Mucosa of gallbladder (tissue), 1 donor: ENCODE data around the gene PLA2G3. TPM values are rescaled to one million over a fixed set of nuclear protein-coding genes. Genes with fewer than 3 reads are reported as not detected.

Experiments used
- DNase-seq: peaks from one replicate; pipeline ENCODE4 v3.0.0-alpha.2; 2020; ENCODE audit warnings: low spot score
- total RNA-seq: library from RNA; stranded (reverse); gene quantifications from one replicate; pipeline ENCODE4 v1.2.1, GENCODE V29; 2021
- donor health status: DM: no; HTN: no; CAD: no.

Gene PLA2G3
- total RNA-seq, 1 donor from 2014 or later, result 0.78 TPM

DNA sequence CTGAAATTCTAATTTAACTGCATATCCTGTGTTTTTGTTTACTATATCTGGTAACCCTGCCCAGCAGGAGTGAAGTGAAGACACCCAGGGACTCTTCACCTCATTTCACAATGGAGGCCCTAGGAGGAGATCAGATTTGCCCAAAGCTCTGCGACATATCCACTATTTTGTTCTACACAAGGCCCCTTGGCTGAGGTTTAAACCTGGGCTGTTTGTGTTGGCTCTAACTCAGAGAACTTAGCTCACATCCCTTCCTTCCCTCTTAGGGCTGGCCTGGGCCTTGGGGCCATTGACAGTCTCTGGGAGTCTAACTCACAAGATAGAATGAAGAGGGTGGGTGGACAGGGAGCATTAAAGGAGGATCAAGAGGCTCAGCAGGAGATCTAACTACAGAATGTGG is 8.2 kb upstream of the PLA2G3 start:
- no peak for DNase-seq

DNA sequence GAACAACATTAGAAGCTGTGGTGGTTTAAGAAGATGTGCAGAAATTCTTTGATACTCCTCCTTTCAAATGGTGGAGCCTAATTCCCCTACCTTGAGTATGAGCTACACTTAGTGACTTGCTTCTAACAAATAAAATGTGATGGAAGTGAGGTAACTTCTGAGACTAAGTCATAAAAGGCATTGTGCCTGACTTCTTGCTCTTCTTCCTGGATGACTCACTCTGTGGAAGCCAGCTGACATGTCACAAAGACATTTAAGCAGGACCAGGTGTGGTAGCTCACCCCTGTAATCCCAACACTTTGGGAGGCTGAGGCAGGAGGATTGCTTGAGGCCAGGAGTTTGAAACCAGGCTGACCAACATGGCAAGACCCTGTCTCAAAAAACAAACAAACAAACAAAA is 3.9 kb upstream of the PLA2G3 start:
- DNase-seq, result no peak

DNA sequence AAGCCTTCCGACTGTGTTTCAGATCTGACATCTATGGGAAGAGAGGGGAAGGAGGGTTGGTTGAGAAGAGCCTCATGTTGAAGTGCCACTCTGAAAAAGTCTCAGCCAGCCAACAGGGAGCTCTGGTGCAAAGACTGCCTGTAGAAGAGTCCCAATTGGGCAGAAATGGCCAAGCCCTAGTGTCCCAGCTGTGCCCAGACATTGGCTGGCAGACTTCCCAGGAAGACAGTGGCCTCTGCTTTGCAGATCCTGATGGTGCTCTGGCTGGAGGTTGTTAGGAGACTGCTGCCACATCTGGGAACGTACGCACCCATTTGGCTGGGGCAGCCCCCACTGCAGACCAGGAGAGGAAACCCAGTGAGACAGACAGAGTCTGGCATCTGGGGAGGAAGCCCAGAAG is 3.2 kb upstream of the PLA2G3 start:
- no peak for DNase-seq

DNA sequence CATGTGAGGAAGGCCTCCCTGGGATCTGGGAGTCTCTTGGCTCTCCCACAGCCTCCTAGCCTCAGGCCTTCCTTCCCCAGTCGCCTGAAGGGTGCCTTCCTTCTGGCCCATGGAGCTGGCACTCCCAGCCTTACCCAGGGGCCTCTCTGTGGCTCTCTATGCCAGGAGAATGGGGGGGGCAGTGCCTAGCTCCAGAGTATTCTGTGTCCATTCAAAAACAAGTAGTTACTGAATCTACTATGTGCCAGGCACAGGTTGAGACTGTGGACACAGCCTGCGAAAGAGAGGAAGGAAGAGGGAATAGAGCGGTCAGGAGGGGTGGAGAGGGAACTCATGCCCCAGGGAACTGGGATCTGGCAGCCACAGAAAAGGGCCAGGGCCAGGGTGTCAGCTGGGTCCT is 2.7 kb upstream of the PLA2G3 start:
- no peak for DNase-seq

DNA sequence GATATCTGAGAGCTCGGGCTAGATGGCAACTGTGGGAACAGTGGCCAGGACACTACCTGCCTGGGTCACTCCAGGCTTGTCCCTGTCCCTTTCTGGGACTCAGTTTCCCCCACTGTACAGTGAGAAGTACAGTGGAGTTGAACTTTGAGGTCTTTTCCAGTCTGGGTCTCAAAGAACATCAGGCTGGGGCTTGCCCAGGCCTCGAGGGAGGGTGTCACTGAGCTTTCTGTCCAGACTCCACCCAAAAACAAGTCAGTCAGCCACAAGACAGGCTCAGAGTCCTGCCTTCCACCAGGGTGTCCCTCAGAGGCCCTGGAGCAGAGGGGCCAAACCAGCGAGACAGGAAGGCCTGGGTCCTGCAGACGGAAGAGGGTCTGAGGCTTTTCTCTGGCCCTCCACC is 2.0 kb upstream of the PLA2G3 start:
- DNase-seq, result no peak

DNA sequence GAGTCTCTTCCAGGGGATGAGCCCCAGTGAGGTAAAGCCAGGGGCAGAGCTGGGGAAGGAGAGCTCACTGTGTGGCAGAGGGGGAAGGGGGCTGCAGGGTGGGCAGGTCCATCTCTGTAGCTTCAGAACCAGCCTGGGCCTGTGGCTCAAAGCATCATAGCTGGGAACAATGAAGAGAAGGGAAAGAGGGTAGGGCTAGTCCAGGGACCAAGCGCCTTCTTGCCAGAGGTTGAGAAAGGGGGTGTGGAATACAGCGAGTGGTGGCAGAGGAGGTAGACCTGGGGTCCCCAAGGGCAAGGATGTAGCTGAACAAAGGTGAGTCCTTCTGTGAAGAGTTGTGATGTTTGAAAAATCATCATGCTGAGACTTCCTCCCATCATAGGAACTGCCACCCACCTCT is 1.2 kb upstream of the PLA2G3 start:
- no peak for DNase-seq

DNA sequence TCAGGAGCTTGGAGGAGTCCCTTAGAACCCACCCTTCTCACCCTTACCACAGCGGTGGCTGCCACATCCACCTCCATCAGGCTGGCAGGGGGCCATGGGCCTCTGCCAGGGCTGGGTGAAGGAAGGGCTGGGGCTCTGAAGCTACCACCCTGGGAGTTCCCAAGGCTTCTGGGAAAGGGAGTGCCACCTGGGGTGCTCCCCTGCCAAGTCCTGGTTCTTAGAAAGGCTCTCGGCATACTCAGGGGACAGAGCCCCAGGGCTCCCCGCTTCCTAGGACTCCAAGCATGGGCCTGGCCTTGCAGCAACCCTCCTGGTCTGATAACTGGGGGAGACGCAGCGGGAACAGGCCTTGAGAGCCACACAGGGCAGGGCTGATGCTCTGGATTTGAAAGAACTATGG is 438 bp upstream of the PLA2G3 start:
- DNase-seq, result no peak

DNA sequence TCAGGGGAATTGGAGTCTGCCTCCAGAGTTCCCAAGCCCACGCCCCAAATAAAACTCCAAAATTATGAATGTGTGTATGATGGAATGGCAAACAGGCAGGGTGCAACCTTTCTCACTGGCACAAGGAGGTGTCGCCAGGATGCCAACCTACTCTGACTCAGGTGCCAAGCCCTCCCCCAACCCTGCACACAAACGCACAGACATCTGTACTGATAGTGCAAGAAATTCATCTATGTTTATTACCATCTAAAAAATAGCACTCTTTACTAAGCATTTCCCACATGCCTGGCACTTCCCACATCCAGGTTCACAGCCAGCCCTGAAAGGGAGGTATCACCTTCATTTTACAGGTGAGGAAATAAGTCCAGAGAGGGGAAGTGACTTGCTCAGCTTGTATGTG is 1.2 kb downstream of the PLA2G3 start:
- DNase-seq, result no peak

DNA sequence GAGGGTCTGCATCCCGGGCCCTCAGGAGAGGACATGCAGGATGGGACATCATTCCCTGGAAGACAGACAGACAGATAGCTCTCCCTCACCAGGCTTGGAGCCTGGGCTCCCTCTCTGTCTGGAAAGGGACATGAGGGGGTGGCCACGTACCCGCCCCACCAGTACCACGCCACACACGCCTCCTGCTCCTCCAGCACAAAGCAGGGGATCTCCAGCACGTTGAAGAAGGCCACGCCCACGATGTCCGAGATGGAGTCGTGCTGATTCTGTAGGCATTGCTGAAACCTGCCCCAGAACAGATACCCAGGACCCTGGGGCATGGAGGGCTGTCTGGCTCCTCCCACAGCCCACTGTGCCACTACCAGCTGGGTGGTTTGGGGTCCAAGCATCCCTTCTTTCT is 2.2 kb downstream of the PLA2G3 start:
- no peak for DNase-seq

DNA sequence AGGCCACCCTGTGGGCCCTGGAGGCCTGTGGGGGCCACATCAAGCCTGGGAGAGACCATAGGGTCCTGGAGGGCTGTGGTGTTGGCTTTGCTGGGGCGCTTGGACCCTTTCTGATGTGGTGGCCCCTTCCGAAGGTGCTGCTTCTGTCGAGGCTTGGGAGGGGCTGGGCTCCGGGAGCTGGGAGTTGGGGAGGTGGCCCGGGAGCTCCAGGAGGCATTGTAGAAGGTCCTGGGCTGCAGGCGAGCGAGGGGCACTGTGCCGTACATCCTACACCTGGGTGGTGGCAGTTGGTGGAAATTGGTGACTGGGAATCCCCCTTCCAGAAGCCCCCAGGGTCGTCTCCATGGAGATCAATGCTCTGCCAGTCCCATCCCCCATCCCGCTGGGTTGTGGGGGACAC is 2.6 kb downstream of the PLA2G3 start:
- no peak for DNase-seq

DNA sequence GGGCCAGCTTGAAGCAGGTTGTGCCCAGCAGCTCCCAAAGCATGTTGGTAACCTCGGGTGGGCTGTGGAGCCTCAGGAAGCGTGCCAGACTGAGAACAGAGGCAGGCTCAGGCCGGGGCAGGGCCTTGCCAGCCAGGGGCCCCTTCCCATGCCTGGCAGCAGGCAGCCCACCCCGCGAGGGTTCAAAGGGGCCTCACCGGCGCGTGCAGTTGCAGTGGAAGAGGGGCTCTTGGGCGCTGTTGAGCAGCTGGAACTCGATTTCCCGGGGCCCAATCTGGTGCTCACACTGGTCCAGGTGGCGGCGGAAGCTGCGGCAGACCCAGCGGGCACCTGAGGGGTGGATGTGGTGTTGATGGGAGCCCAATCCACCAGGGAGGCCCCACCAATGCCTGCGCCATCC is 3.6 kb downstream of the PLA2G3 start:
- no peak for DNase-seq

DNA sequence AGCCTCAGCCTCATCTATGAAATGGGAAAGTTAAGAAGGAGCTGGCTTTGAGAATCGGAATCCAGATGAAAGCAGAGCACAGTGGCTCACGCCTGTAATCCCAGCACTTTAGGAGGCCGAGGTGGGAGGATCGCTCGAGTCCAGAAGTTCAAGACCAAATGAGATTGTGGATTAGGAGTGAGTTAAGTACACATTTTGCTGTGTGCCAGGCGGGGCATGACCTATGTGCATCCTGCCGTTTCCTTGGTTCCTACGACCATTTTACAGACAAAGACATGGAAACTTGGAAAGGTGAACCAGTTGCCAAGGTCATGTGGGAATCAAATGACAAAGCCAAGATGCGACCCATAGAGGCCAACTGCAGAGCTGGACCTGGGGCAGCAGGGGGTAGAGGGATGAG is 4.2 kb downstream of the PLA2G3 start:
- DNase-seq, result no peak

DNA sequence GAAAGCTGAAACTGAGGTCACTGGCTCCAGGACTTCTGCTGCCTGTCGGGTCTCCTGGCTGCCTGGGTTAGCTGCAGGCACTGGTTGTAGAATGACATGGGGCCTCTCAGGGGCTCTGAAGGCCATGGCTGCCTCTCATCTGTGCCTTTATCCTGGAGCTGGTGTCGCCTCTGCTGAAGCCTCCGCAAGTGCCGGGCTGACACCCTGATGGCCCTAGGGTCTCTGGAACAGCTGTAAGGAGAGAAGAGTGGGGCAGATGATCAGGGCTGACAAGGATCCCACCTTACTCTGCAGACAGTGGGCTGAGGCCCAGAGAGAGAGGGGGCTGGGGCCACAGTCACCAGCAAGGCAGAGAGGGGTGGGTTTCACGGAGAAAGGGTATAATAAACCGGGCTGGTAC is 4.6 kb downstream of the PLA2G3 start:
- DNase-seq, result no peak

DNA sequence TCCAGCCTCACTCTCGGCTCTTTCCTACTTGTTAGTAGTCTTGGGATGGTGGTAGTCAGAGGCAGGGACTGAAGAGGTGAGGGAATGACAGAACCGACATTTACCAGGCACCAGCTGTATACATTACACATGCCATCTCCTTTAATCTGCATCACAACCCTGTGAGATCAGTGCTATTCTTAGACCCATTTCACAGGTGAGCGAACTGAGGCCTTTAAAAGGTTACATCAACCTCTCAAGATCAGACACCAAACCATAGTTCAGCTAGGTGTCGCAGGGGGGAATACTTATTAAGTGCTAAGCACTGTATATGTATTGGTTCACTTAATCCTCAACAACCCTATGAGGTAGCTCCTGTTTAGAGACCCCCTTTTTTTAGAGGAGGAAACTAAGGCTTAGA is 5.6 kb downstream of the PLA2G3 start:
- DNase-seq, result no peak

DNA sequence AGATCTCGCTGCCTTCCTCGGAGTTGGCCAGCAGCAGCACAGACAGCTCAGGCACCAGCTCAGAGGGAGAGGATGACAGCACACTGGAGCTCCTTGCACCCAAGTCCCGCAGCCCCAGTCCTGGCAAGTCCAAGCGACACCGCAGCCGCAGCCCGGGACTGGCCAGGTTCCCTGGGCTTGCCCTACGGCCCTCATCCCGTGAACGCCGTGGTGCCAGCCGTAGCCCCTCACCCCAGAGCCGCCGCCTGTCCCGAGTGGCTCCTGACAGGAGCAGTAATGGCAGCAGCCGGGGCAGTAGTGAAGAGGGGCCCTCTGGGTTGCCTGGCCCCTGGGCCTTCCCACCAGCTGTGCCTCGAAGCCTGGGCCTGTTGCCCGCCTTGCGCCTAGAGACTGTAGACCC is 6.4 kb downstream of the PLA2G3 start:
- no peak for DNase-seq

DNA sequence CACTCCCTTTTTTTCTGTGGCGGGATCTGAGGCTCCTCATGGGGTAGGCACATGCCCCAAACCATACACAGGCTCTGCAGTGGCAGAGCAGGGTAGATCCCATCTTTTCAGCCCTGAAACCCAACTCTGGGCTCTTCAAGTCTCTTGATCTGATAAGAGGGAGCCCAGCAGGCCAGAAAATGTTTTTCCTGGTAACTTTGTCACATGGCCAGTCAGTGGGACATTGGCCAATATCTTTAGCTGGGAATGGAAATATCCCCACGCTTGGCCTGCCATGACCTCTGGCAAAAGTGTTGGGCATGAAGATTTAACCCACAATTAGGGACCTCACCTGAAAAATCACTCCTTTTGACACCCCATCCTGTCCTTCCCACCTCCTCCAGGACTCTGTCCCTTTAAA is 9.4 kb downstream of the PLA2G3 start:
- DNase-seq, result no peak

DNA sequence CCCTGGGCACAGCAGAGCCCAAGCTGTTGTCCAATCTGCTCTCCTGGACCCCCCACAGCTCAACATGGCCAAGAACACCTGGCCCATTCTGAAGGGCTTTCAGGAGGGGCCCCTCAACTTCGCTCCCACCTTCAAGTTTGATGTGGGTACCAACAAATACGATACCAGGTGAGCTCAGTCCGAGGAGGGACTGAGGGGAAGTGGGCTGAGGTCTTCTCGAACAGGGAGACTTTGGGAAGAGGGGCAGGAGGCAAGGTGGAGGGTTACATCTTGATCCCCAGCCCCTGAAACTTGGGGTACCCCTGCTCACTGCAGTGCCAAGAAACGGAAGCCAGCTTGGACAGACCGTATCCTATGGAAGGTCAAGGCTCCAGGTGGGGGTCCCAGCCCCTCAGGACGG is 12.2 kb downstream of the PLA2G3 start:
- DNase-seq, result no peak

DNA sequence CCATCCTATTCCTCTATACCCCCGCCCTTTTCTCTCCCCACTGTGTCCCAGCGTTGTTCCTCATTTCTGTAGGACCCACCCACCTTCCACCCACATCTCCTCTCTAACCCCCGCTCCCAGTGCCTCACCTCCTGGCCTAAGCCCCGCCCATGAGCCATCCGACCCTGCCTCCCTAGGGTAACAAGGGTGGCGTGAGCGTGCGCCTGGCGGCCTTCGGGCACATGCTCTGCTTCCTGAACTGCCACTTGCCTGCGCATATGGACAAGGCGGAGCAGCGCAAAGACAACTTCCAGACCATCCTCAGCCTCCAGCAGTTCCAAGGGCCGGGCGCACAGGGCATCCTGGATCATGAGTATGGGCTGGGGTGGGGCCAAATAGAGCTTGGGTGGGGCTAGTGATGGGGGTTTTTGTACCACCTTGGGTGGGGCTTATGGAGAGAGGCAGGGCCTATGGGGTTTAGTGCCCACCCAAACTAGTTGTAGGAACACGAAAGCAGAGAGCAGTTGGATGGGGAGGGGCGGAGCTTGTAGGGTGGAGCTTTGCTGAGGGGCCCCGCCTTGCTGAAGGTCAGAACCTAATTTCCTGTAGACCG is 13.0 kb downstream of the PLA2G3 start:
- no peak for DNase-seq

DNA sequence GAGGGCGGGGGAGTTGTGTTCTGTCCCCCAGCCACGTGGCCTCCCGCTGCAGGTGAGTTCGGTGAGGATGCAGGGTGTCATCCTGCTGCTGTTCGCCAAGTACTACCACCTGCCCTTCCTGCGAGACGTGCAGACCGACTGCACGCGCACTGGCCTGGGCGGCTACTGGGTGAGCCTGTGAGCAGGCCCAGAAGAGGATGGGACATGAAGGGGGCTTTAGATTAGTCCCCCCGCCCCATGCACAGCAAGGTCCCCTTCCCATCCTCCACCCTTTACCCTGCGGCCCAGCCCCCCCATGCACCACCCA is 13.5 kb downstream of the PLA2G3 start:
- no peak for DNase-seq

DNA sequence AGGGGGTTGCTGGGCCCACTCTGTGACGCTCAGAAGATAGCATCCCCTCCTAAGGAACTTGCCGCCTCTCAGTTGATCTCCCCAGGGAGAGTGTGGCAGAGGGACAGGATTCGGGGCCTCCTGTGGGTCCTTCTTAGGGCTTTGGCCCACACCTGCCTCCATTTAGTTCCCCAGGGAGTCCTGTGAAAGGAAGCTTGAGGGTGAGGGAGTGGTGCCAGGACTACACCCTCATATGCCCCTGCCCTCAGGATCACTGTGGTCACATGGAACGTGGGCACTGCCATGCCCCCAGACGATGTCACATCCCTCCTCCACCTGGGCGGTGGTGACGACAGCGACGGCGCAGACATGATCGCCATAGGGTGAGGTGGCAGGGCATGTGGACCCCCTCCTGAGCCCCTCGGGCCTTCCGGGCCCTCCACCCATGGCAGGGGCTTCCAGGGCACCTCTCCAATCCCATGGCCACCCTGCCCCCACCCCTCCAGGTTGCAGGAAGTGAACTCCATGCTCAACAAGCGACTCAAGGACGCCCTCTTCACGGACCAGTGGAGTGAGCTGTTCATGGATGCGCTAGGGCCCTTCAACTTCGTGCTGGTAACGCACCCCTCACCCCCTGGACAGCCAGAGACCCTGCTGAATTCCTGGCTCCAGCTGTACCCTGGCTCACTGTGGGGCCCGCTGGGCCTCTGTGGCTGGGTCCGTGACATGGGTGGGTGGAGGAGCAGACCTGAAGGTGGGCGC is 14.0 kb downstream of the PLA2G3 start:
- no peak for DNase-seq

DNA sequence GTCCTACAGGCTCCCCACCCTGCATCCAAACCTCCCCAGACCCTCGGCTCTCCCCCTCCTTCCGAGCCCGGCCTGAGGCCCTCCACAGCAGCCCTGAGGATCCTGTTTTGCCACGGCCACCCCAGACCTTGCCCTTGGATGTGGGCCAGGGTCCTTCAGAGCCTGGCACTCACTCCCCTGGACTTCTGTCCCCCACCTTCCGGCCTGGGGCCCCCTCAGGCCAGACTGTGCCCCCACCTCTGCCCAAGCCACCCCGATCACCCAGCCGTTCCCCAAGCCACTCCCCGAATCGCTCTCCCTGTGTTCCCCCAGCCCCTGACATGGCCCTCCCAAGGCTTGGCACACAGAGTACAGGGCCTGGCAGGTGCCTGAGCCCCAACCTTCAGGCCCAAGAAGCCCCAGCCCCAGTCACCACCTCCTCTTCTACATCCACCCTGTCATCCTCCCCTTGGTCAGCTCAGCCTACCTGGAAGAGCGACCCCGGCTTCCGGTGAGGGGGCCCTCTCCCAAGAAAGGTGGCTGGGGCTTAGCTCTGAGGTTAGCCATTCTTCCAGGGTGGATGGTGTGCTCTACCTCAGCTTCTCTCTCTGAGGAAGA is 14.7 kb downstream of the PLA2G3 start:
- no peak for DNase-seq

DNA sequence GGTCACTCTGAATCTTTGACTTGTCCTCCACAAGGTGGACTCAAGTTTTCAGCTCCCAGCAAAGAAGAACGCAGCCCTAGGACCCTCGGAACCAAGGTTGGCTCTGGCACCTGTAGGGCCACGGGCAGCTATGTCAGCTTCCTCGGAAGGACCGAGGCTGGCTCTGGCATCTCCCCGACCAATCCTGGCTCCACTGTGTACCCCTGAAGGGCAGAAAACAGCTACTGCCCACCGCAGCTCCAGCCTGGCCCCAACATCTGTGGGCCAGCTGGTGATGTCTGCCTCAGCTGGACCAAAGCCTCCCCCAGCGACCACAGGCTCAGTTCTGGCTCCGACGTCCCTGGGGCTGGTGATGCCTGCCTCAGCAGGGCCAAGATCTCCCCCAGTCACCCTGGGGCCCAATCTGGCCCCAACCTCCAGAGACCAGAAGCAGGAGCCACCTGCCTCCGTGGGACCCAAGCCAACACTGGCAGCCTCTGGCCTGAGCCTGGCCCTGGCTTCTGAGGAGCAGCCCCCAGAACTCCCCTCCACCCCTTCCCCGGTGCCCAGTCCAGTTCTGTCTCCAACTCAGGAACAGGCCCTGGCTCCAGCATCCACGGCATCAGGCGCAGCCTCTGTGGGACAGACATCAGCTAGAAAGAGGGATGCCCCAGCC is 15.4 kb downstream of the PLA2G3 start:
- no peak for DNase-seq

DNA sequence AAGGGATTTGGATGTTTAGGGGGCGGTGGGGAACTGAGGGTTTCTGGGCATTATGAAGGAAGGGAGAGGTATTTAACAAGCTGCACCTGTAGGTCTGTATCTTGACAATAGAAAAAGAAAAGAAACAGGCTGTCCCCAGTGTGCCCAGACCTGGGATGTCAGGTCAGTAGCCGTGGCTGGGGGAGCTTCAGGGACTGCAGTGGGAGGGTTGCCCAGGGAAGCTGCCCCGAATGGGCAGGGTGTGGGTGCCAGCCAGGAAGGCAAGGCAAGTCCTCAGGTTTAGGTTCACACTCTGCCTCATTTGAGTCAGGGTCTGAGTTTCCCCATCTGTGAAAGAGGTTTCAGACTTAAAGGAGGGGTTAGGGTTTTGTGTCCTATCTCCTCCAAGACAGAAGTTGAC is 16.0 kb downstream of the PLA2G3 start:
- DNase-seq, result no peak

DNA sequence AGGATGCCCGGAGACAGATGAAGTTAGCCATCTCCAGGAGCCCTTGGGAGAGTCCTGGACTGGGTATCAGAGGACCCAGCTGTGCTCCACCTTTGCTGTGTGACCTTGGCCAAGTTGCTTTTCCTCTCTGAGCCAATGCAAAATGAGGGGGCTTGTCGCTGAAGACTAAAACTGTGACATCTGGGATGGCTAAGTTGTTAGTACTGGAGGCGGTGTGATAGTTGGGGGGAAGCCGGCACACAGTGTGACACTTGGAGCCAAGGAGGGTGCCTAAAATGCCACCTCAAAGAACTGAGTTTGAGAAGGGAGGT is 17.1 kb downstream of the PLA2G3 start:
- no peak for DNase-seq
